WI38 (cell line): ENCODE results near the gene IL12A.

Experiments
- H3K4me3 ChIP-seq: 2 replicates; pipeline ENCODE4 v1.5.1; 2011; ENCODE audit warnings: low read depth, mild to moderate bottlenecking, control low read depth, low read length
- TF ChIP-seq, protein P1 (sequence below): IDR thresholded peaks from 2 replicates; pipeline ENCODE4 v1.5.1; 2012; ENCODE audit warnings: low read depth, mild to moderate bottlenecking, control low read depth, low read length

IL12A gene

DNA sequence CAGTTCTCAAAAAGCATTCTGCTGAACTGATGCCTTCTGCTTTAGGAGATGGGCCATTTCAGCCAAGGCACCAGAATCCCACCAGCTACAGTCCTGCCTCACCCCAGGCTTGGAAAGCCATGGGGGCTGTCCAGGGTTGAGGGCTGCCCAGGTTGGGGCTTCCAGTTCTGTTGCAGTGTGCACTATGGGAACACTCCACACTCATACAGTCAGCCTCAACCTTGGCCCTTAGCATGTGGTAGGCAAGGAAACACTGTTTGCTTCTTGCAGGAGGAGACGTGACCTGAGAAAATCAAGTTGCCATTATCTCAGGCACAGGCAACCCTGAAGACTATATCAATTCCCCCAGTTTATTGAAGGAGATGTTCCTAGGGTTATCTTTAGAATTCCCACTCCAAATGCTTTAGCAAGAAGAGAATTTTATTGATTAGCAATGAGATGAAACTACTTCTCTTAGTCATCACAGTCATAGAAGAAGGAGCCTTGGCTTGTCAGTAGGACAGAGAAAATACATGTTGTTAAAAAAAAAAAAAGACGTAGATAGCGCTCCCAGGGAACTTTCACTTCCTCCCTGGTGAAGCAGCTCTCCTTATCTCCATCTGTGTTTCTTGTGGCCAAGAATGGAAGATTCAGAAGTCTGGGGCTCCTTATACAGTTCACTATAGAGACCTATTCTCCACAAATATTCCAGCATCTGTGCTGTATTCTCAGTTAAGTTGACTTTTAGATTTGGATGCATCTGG lies 38.3 kb upstream of the IL12A start:
- H3K4me3 ChIP-seq: no peak overlapping the region

DNA sequence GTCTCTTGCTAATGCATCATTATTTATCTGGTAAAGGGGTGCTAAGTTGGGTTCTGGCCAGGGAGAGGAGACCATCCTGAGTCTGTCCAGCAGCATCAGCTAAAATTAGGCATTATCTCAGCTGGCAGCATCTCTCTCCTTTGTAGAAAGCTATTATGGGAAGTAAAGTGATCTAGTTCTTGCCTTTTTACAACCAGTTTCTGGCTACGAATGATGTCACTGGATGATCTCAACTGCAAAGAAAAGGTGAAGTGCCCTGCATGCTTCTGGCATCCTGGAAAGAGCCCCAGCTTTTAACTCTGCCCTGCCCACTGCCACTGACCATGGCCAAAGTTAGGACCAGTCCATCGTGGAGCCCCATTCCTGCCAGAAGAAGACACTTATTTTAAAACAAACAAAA lies 37.1 kb upstream of the IL12A start:
- no peak overlapping the region for H3K4me3 ChIP-seq
- TF ChIP-seq, protein P1, sequence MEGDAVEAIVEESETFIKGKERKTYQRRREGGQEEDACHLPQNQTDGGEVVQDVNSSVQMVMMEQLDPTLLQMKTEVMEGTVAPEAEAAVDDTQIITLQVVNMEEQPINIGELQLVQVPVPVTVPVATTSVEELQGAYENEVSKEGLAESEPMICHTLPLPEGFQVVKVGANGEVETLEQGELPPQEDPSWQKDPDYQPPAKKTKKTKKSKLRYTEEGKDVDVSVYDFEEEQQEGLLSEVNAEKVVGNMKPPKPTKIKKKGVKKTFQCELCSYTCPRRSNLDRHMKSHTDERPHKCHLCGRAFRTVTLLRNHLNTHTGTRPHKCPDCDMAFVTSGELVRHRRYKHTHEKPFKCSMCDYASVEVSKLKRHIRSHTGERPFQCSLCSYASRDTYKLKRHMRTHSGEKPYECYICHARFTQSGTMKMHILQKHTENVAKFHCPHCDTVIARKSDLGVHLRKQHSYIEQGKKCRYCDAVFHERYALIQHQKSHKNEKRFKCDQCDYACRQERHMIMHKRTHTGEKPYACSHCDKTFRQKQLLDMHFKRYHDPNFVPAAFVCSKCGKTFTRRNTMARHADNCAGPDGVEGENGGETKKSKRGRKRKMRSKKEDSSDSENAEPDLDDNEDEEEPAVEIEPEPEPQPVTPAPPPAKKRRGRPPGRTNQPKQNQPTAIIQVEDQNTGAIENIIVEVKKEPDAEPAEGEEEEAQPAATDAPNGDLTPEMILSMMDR: no peak

More for the DNA sequence above, 38.3 kb upstream of the IL12A start:
- TF ChIP-seq, protein P1: no peak

DNA sequence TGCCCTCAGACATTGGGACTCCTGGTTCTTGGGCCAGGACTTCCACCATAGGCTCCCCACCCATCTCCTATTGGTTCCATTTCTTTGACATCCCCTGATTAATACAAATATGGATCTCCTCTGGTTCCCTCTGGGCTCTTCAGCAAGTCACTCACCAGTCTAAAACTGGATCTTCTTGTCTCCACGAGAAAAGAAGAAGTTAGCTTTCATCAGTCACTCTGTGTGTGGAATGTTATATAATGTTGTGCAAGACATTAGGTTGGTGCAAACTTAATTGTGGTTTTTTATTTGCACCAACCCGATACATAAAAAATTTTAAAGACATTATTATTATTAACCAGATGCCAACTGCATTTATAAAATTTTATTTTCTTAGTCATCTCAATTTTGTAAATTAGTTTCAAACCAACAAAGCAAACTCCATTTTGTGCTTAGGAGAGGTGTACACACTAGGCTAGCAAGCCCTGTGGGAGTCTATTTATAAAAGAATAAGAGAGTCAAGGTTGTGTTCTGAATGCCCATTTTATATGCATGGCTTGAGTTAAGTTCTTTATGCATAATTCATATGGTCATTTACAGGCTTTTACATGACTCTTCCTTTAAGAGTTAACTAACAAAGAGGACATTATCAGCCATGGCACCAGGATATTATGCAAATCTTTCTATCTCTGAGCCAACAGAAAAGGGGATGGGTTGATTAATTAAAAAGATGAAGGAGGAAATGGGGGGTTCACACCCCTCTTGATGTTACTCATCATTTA lies 35.1 kb upstream of the IL12A start:
- no peak overlapping the region for H3K4me3 ChIP-seq
- TF ChIP-seq, protein P1: no peak

DNA sequence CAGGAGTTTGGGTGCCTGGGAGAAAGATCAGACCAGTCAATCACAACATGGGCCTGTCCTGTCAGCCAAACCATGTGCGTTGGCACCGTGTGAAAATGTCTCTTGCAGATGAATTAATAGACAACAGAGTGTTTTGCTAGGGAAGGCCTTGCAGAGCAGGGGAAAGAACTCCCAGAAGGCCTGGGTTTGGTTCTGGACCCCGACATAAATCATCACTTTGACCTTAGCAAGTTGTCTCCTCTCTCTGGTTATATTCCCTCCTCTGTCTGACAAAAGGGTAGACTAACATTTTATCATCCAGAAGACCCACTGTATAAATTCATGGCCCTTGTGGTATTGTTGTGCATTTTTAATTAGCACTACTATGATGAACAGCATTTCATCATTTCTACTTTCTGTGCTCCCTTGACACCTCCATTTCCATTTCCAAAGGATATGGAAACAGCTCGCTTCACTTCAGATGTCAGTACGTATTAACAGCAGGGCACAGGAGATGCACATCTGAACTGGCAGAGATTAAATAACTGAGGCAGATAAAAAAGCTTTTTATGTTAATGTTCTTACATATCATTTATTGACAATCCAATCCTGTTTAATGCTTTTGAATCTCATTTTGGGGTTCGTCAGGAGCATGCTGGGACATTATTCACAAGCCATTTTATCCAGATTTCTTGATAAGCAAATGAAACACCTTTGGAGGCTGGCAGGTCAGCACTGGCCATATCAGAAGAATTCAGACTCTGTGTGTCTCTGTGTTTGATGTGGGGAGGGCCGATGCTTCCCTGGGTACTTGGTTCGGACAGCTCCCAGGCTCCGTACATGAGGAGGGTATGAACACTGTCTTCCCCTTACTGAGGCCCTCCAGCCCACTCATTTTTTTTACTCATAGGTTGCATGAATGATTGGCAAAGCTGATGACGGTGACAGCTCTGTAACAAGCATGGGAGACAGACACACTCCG lies 28.2 kb upstream of the IL12A start:
- TF ChIP-seq, protein P1: no peak
- H3K4me3 ChIP-seq: no peak overlapping the region

DNA sequence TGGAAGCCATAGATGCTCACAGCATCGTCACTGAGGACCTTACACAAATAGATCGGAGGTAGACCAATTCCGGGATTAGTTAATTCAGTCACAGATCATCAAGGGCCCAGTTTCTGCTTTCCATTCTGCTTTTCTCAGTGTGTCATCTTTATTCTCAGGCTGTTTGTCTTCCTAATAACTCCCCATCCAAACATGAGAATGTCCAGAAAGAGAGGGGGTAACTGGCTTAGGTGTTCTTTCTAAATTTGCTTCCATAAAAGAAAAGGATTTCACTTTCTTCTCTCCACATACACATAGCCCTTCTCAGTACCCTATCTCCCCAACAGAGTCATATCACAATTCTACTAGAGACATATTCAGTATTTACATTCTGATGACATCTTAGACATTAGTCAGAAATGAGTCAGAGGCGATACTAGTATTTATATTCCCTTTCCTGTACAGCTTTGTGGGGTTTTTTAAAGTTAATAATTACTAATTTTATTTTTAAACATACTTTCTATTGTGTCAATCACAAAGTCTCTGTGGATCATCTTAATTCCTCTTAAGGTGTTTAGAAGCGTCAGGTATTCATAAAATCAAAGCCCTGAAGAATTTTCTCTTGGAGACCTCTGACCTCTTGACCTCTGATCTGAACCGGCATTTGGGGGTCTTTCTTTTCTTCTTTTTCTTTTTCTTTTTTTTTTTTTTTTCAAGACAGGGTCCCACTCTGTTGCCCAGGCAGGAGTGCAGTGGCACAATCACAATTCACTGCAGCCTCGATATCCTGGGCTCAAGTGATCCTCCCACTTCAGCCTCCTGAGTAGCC lies 24.3 kb upstream of the IL12A start:
- TF ChIP-seq, protein P1: no peak
- H3K4me3 ChIP-seq: no peak overlapping the region

DNA sequence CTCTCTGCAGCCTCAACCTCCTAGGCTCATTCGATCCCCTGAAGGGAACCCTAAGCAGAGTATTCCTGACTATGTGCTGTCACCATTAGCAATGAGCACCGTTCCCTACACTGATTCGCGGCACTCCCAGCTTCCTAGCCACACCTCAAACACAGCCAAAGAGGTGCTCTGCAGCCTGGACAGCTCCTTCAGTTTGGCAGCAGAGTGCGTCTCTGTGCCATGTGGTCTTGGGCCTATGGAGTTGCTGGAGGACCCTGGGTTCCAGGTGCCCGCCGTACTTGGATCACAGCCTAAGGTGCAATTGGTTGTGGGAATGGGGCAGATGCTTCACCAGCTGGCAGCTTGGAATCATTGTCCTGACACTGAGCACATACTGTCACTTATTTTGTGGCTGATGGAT lies 17.3 kb upstream of the IL12A start:
- TF ChIP-seq, protein P1: no peak
- no peak overlapping the region for H3K4me3 ChIP-seq
